Measurements from ENCODE around the gene HOATZ. TPM values are rescaled to one million over a fixed set of nuclear protein-coding genes. Genes with fewer than 3 reads are reported as not detected.
A peak's percentile ranks its signal among the peaks of the same experiment; 100 is the strongest.

Gene HOATZ
- total RNA-seq, 8 experiments from 2014 or later: 0.05 to 61.7 (median 0.49) TPM; not detected in 3

GRCh38 chr11:111574373-111575225 is 60.0 kb downstream of the HOATZ start:
- Histone ChIP-seq H3K4me3 (no peak overlapping the region), H3K27ac (no peak overlapping the region), H3K4me1 (replicated peaks in 1 of 2) (peaks cover 8 to 18% of the 10 kb centered on the region in 2 donors)
- 7 to 84% (median 55%) methylated on average over 2 to 7 of the region's 7 CpGs for WGBS, 10 experiments
- in situ Hi-C loops (cut with MboI; ENCODE audit: low pct_unique_long_range_greater_than_20kb in 2 of 9, low sequenced_read_pairs in 9 of 9, unreplicated experiment in 9 of 9): loop anchor here in 3 of 9 experiments (25.0 kb wide), 3 partner anchors 188 to 263 kb away; partner anchors contain the start of gene PPP2R1B (in 1 of the 3)
- peak in 5 of 8 experiments; percentile 31 to 70 (median 44) for ATAC-seq (replicated peaks in 6 of 8)

- H3K4me1 ChIP-seq (replicated peaks in 1 of 2): peaks cover 3 to 7% of the 10 kb centered on the region in 2 donors
- no peak overlapping the region for H3K27ac ChIP-seq
- H3K4me3 ChIP-seq: no peak overlapping the region
- ATAC-seq (replicated peaks in 6 of 8): no peak
- in situ Hi-C loops (cut with MboI; ENCODE audit: low pct_unique_long_range_greater_than_20kb in 2 of 9, low sequenced_read_pairs in 9 of 9, unreplicated experiment in 9 of 9): loop anchor here in 3 of 9 experiments (25.0 kb wide), 3 partner anchors 187 to 262 kb away; partner anchors contain the start of gene PPP2R1B (in 1 of the 3)
- WGBS, 10 experiments: 33 to 100% (median 94%) methylated on average over 1 to 6 of the region's 6 CpGs; no CpG with 5 or more reads in 3 of the 10 experiments
These were observed 61.2 kb downstream of the HOATZ start for GRCh38 chr11:111575740-111576139.

- in situ Hi-C loops (cut with MboI; ENCODE audit: low pct_unique_long_range_greater_than_20kb in 2 of 9, low sequenced_read_pairs in 9 of 9, unreplicated experiment in 9 of 9): loop anchor here in 3 of 9 experiments (25.0 kb wide), 3 partner anchors 184 to 259 kb away; partner anchors contain the start of gene PPP2R1B (in 1 of the 3)
- WGBS, 10 experiments: 48 to 100% (median 90%) methylated on average over 2 to 4 of the region's 4 CpGs
- Histone ChIP-seq H3K4me3 (no peak overlapping the region), H3K4me1 (replicated peaks in 1 of 2) (peaks cover 3 to 7% of the 10 kb centered on the region in 2 donors), H3K27ac (no peak overlapping the region)
- ATAC-seq (replicated peaks in 6 of 8): no peak
These were observed 63.2 kb downstream of the HOATZ start for GRCh38 chr11:111577821-111578220.

- no peak overlapping the region for H3K4me3 ChIP-seq
- no peak overlapping the region for H3K27ac ChIP-seq
- in situ Hi-C loops (cut with MboI; ENCODE audit: low pct_unique_long_range_greater_than_20kb in 2 of 9, low sequenced_read_pairs in 9 of 9, unreplicated experiment in 9 of 9): loop anchor here in 4 of 9 experiments (10.0 to 25.0 kb wide), 4 partner anchors 181 to 263 kb away; partner anchors contain the start of gene PPP2R1B (in 1 of the 4)
- H3K4me1 ChIP-seq (replicated peaks in 1 of 2): no peaks in the 10 kb centered on the region
- ATAC-seq (replicated peaks in 6 of 8): no peak
- 100% methylated on average over 1 of the region's 1 CpG; no CpG with 5 or more reads in 4 of the 10 experiments for WGBS, 10 experiments
These were observed 66.8 kb downstream of the HOATZ start for GRCh38 chr11:111581341-111581740.

- no peak overlapping the region for H3K27ac ChIP-seq
- H3K4me3 ChIP-seq: no peak overlapping the region
- no peaks in the 10 kb centered on the region for H3K4me1 ChIP-seq (replicated peaks in 1 of 2)
- ATAC-seq (replicated peaks in 6 of 8): no peak
- in situ Hi-C loops (cut with MboI; ENCODE audit: low pct_unique_long_range_greater_than_20kb in 2 of 9, low sequenced_read_pairs in 9 of 9, unreplicated experiment in 9 of 9): loop anchor here in 4 of 9 experiments (10.0 to 25.0 kb wide), 4 partner anchors 180 to 263 kb away; partner anchors contain the start of gene PPP2R1B (in 1 of the 4)
These were observed 67.6 kb downstream of the HOATZ start for GRCh38 chr11:111582163-111582562.

- ATAC-seq (replicated peaks in 6 of 8): no peak
- in situ Hi-C loops (cut with MboI; ENCODE audit: low pct_unique_long_range_greater_than_20kb in 2 of 9, low sequenced_read_pairs in 9 of 9, unreplicated experiment in 9 of 9): loop anchor here in 4 of 9 experiments (10.0 to 25.0 kb wide), 4 partner anchors 179 to 262 kb away; partner anchors contain the start of gene PPP2R1B (in 1 of the 4)
- 6 to 100% (median 55%) methylated on average over 1 to 3 of the region's 4 CpGs for WGBS, 10 experiments
These were observed 68.3 kb downstream of the HOATZ start for GRCh38 chr11:111582881-111583280.

GRCh38 chr11:111585371-111585770 is 70.8 kb downstream of the HOATZ start:
- ATAC-seq (replicated peaks in 6 of 8): no peak
- Histone ChIP-seq H3K27ac (no peak overlapping the region), H3K4me1 (replicated peaks in 1 of 2) (no peaks in the 10 kb centered on the region), H3K4me3 (no peak overlapping the region)
- in situ Hi-C loops (cut with MboI; ENCODE audit: low pct_unique_long_range_greater_than_20kb in 2 of 9, low sequenced_read_pairs in 9 of 9, unreplicated experiment in 9 of 9): loop anchor here in 4 of 9 experiments (10.0 to 25.0 kb wide), 4 partner anchors 177 to 259 kb away; partner anchors contain the start of gene PPP2R1B (in 1 of the 4)
- 0 to 86% (median 47%) methylated on average over 1 to 2 of the region's 2 CpGs; no CpG with 5 or more reads in 4 of the 10 experiments for WGBS, 10 experiments

More at GRCh38 chr11:111582881-111583280, 68.3 kb downstream of the HOATZ start:
- Histone ChIP-seq H3K27ac (no peak overlapping the region), H3K4me3 (no peak overlapping the region), H3K4me1 (replicated peaks in 1 of 2) (no peaks in the 10 kb centered on the region)

- in situ Hi-C loops (cut with MboI; ENCODE audit: low pct_unique_long_range_greater_than_20kb in 2 of 9, low sequenced_read_pairs in 9 of 9, unreplicated experiment in 9 of 9): loop anchor here in 4 of 9 experiments (10.0 to 25.0 kb wide), 4 partner anchors 176 to 258 kb away; partner anchors contain the start of gene PPP2R1B (in 1 of the 4)
- no peak overlapping the region for H3K27ac ChIP-seq
- H3K4me1 ChIP-seq (replicated peaks in 1 of 2): no peaks in the 10 kb centered on the region
- H3K4me3 ChIP-seq: no peak overlapping the region
- WGBS, 10 experiments: 0 to 43% (median 0%) methylated on average over 1 of the region's 1 CpG; no CpG with 5 or more reads in 2 of the 10 experiments
- peak in 3 of 8 experiments; percentile 48 to 66 (median 50) for ATAC-seq (replicated peaks in 6 of 8)
These were observed 71.8 kb downstream of the HOATZ start for GRCh38 chr11:111586388-111586831.

Other genes with a start within 250 kb of the HOATZ start
- gene POU2AF3, start 216.2 kb upstream of the HOATZ start, total RNA-seq: 1 to 10 TPM in 4 of 8 experiments, under 1 TPM in 4; 0.33 to 5.9 (median 1.1) TPM
- 1 to 10 TPM in 1 of 8 experiments, under 1 TPM in 5, not detected in 2; 0.05 to 1.0 (median 0.35) TPM for gene POU2AF1, start 135.5 kb upstream of the HOATZ start, total RNA-seq
- under 1 TPM in 1 of 8 experiments, not detected in 7; 0.29 TPM for gene BTG4, start 2.4 kb upstream of the HOATZ start, total RNA-seq
- 10 to 100 TPM in 1 of 8 experiments, 1 to 10 TPM in 1, under 1 TPM in 5, not detected in 1; 0.21 to 11.8 (median 0.54) TPM for gene LAYN, start 25.9 kb downstream of the HOATZ start, total RNA-seq
- 10 to 100 TPM in 7 of 8 experiments, 1 to 10 TPM in 1; 8.5 to 22.5 (median 12.1) TPM for gene SIK2, start 87.7 kb downstream of the HOATZ start, total RNA-seq